Endothelial cell (in vitro differentiated cells): ENCODE data around the gene BRD8. TPM values are rescaled to one million over a fixed set of nuclear protein-coding genes. Genes with fewer than 3 reads are reported as not detected.
A peak's percentile ranks its signal among the peaks of the same experiment; 100 is the strongest.
"Not testable (repeated sequence)": the region's sequence is repeated elsewhere in the genome, so short reads cannot be mapped to it uniquely, and the experiment has no call there.

ENCODE experiments used
- DNase-seq: peaks from one replicate; pipeline ENCODE4 v3.0.0; 2021; ENCODE audit warnings: low spot score
- H3K27ac Mint-ChIP-seq: one replicate; pipeline ENCODE4 v1.8.0; 2021; ENCODE audit warnings: mixed read lengths, inconsistent platforms; ENCODE audit not compliant: unreplicated experiment
- H3K27me3 Mint-ChIP-seq: one replicate; pipeline ENCODE4 v1.8.0; 2021; ENCODE audit warnings: mild to moderate bottlenecking, moderate library complexity, mixed read lengths, inconsistent platforms; ENCODE audit not compliant: unreplicated experiment
- H3K36me3 Mint-ChIP-seq: one replicate; pipeline ENCODE4 v1.8.0; 2021; ENCODE audit warnings: mild to moderate bottlenecking, low read depth, mixed read lengths, inconsistent platforms; ENCODE audit not compliant: unreplicated experiment
- H3K4me1 Mint-ChIP-seq: one replicate; pipeline ENCODE4 v1.8.0; 2021; ENCODE audit warnings: mild to moderate bottlenecking, mixed read lengths, inconsistent platforms; ENCODE audit not compliant: unreplicated experiment
- H3K4me3 Mint-ChIP-seq: one replicate; pipeline ENCODE4 v1.8.0; 2021; ENCODE audit warnings: mild to moderate bottlenecking, mixed read lengths, inconsistent platforms; ENCODE audit not compliant: unreplicated experiment
- H3K9me3 Mint-ChIP-seq: one replicate; pipeline ENCODE4 v1.8.0; 2021; ENCODE audit warnings: mixed read lengths, inconsistent platforms; ENCODE audit not compliant: unreplicated experiment
- CTCF ChIP-seq: fragments of 200-600 bp; sonication (generic); IDR thresholded peaks from one replicate; pipeline ENCODE4 v1.5.0; 2021; ENCODE audit warnings: antibody characterized with exemption; ENCODE audit not compliant: unreplicated experiment
- total RNA-seq: library from RNA; stranded (reverse); fragmentation: NEBNext Ultra II Directional; extraction: Animal tissue kit (Norgen Biotek cat#: 25700); gene quantifications from one replicate; pipeline ENCODE4 v1.2.1, GENCODE V29; 2021; ENCODE audit not compliant: unreplicated experiment

Gene BRD8
- total RNA-seq, 1 donor from 2014 or later: 52.0 TPM

- Mint-ChIP-seq H3K4me3 (peak within 1 kb of the TSS; percentile 100), H3K4me1 (peaks cover 14% of the 10 kb centered on the region), H3K9me3 (no peaks in the 10 kb centered on the region), H3K27me3 (peaks cover 3% of the 10 kb centered on the region), H3K27ac (peak within 1 kb of the TSS; percentile 97), H3K36me3 (peaks cover 5% of the 10 kb centered on the region)
- DNase-seq: peak; percentile 86
- TF ChIP-seq CTCF: no peak
These were observed 35.0 kb upstream of the BRD8 start, which contains the start of gene CDC23 for GRCh38 chr5:138213161-138214029. CDC23 (minus strand) TSS chr5:138213323; CDS start chr5:138213312, 11 bp downstream.

- Mint-ChIP-seq H3K27ac (peak overlapping the region; percentile 97), H3K4me1 (peaks cover 14% of the 10 kb centered on the region), H3K9me3 (no peaks in the 10 kb centered on the region), H3K36me3 (peaks cover 5% of the 10 kb centered on the region), H3K4me3 (peak overlapping the region; percentile 100), H3K27me3 (peaks cover 3% of the 10 kb centered on the region)
- no peak for DNase-seq
- TF ChIP-seq CTCF: no peak
These were observed 34.4 kb upstream of the BRD8 start for GRCh38 chr5:138212828-138213160.

GRCh38 chr5:138210985-138211384 is 32.6 kb upstream of the BRD8 start:
- Mint-ChIP-seq H3K9me3 (no peaks in the 10 kb centered on the region), H3K4me3 (peak overlapping the region; percentile 1), H3K27ac (no peak overlapping the region), H3K4me1 (peaks cover 14% of the 10 kb centered on the region), H3K36me3 (peaks cover 5% of the 10 kb centered on the region), H3K27me3 (peaks cover 3% of the 10 kb centered on the region)
- TF ChIP-seq CTCF: no peak
- no peak for DNase-seq

GRCh38 chr5:138193859-138194258 is 15.4 kb upstream of the BRD8 start:
- H3K36me3 Mint-ChIP-seq, H3K27me3 Mint-ChIP-seq, DNase-seq, H3K4me1 Mint-ChIP-seq, H3K9me3 Mint-ChIP-seq, H3K27ac Mint-ChIP-seq: not testable (repeated sequence)
- peak overlapping the region; percentile 62 for H3K4me3 Mint-ChIP-seq

GRCh38 chr5:138192826-138193225 is 14.4 kb upstream of the BRD8 start:
- no peaks in the 10 kb centered on the region for H3K4me1 Mint-ChIP-seq
- peaks cover 1% of the 10 kb centered on the region for H3K27me3 Mint-ChIP-seq
- H3K27ac Mint-ChIP-seq: no peak overlapping the region
- no peak overlapping the region for H3K4me3 Mint-ChIP-seq
- peaks cover 18% of the 10 kb centered on the region for H3K36me3 Mint-ChIP-seq
- H3K9me3 Mint-ChIP-seq: no peaks in the 10 kb centered on the region
- TF ChIP-seq CTCF: no peak
- DNase-seq: no peak
